ENCODE measurements around the gene NCOA7. TPM values are rescaled to one million over a fixed set of nuclear protein-coding genes. Genes with fewer than 3 reads are reported as not detected.

The NCOA7 gene, protein sequence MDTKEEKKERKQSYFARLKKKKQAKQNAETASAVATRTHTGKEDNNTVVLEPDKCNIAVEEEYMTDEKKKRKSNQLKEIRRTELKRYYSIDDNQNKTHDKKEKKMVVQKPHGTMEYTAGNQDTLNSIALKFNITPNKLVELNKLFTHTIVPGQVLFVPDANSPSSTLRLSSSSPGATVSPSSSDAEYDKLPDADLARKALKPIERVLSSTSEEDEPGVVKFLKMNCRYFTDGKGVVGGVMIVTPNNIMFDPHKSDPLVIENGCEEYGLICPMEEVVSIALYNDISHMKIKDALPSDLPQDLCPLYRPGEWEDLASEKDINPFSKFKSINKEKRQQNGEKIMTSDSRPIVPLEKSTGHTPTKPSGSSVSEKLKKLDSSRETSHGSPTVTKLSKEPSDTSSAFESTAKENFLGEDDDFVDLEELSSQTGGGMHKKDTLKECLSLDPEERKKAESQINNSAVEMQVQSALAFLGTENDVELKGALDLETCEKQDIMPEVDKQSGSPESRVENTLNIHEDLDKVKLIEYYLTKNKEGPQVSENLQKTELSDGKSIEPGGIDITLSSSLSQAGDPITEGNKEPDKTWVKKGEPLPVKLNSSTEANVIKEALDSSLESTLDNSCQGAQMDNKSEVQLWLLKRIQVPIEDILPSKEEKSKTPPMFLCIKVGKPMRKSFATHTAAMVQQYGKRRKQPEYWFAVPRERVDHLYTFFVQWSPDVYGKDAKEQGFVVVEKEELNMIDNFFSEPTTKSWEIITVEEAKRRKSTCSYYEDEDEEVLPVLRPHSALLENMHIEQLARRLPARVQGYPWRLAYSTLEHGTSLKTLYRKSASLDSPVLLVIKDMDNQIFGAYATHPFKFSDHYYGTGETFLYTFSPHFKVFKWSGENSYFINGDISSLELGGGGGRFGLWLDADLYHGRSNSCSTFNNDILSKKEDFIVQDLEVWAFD
- total RNA-seq (10 to 100 TPM; 21.7 to 40.9 TPM), polyA plus RNA-seq (10 to 100 TPM in 1 of 2 donors, 1 to 10 TPM in 1; 8.6 to 13.4 TPM)

GRCh38 chr6:125790358-125791150 is at the start of gene NCOA7:
Gene NCOA7 (plus strand): TSS chr6:125790960. CDS start chr6:125815355, 24,395 bp downstream.
- TF ChIP-seq RAD21 (IDR thresholded peaks at IDR 0.05) (peak in 1 of 2 donors; percentile 19), SP1 (IDR thresholded peaks at IDR 0.05) (no peak)
- DNase-seq (ENCODE audit: low spot score): peak; percentile 82
- Histone ChIP-seq H3K36me3 (ENCODE audit: control insufficient read depth in 4 of 4, insufficient read depth in 3 of 4, low read depth in 1 of 4, low read length in 3 of 4) (no peaks in the 10 kb centered on the region), H3K9me3 (ENCODE audit: control insufficient read depth in 4 of 4, low read length in 3 of 4) (no peaks in the 10 kb centered on the region), H3K27ac (ENCODE audit: low read depth in 1 of 2, low read length in 2 of 2) (peak within 1 kb of the TSS; percentile 81 to 90), H3K4me3 (ENCODE audit: low read depth in 1 of 3, low read length in 3 of 3) (peak within 1 kb of the TSS; percentile 84 to 95 (median 94)), H3K9ac (ENCODE audit: low read depth in 1 of 2, low read length in 2 of 2) (peak within 1 kb of the TSS; percentile 35 to 86), H3K27me3 (ENCODE audit: control insufficient read depth in 4 of 4, insufficient read depth in 4 of 4, low read length in 3 of 4) (no peaks in the 10 kb centered on the region), H3K4me1 (ENCODE audit: control insufficient read depth in 4 of 4, insufficient read depth in 4 of 4, low read length in 3 of 4) (peaks cover 0 to 30% (median 18%) of the 10 kb centered on the region in 4 donors)
- WGBS: under 1% methylated on average over 100 of the region's 100 CpGs

DNA sequence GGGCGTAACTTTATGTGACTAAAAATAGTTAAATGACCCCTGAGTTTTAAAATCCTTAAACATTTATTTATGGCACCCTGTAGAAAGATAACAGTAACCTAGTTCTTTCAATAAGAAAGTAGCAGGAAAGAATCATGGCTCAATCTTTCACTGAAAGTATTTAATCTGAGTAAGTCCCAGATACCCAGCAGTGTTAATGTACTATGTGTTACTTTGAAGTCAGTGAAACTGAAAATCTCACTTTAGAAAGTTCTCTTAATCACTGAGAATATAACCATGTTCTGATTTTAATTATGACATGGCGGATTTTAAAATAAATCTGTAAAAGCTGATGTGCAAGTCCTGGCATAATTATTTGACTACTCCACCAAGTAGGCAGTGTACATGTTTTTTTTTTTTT is 49.4 kb upstream of the NCOA7 start:
- H3K27ac ChIP-seq (ENCODE audit: low read depth in 1 of 2, low read length in 2 of 2): no peak overlapping the region
- no peaks in the 10 kb centered on the region for H3K27me3 ChIP-seq (ENCODE audit: control insufficient read depth in 4 of 4, insufficient read depth in 4 of 4, low read length in 3 of 4)
- no peaks in the 10 kb centered on the region for H3K9me3 ChIP-seq (ENCODE audit: control insufficient read depth in 4 of 4, low read length in 3 of 4)
- WGBS: 97% methylated on average over 2 of the region's 2 CpGs
- no peak for DNase-seq (ENCODE audit: low spot score)
- H3K9ac ChIP-seq (ENCODE audit: low read depth in 1 of 2, low read length in 2 of 2): no peak overlapping the region
- no peak overlapping the region for H3K4me3 ChIP-seq (ENCODE audit: low read depth in 1 of 3, low read length in 3 of 3)
- no peaks in the 10 kb centered on the region for H3K36me3 ChIP-seq (ENCODE audit: control insufficient read depth in 4 of 4, insufficient read depth in 3 of 4, low read depth in 1 of 4, low read length in 3 of 4)
- H3K4me1 ChIP-seq (ENCODE audit: control insufficient read depth in 4 of 4, insufficient read depth in 4 of 4, low read length in 3 of 4): peaks cover 2 to 20% (median 7%) of the 10 kb centered on the region in 4 donors
- TF ChIP-seq NR2F2 (IDR thresholded peaks at IDR 0.05) (no peak), SP1 (IDR thresholded peaks at IDR 0.05) (no peak), HNF4G (IDR thresholded peaks at IDR 0.05) (no peak)

- no peak for DNase-seq (ENCODE audit: low spot score)
- no peaks in the 10 kb centered on the region for H3K27me3 ChIP-seq (ENCODE audit: control insufficient read depth in 4 of 4, insufficient read depth in 4 of 4, low read length in 3 of 4)
- no peaks in the 10 kb centered on the region for H3K36me3 ChIP-seq (ENCODE audit: control insufficient read depth in 4 of 4, insufficient read depth in 3 of 4, low read depth in 1 of 4, low read length in 3 of 4)
- H3K9me3 ChIP-seq (ENCODE audit: control insufficient read depth in 4 of 4, low read length in 3 of 4): no peaks in the 10 kb centered on the region
- H3K4me1 ChIP-seq (ENCODE audit: control insufficient read depth in 4 of 4, insufficient read depth in 4 of 4, low read length in 3 of 4): peaks cover 2 to 22% (median 8%) of the 10 kb centered on the region in 4 donors
- TF ChIP-seq RAD21 (IDR thresholded peaks at IDR 0.05) (no peak), TAF1 (conservative IDR thresholded peaks at IDR 0.05) (no peak), HNF4G (IDR thresholded peaks at IDR 0.05) (no peak), SP1 (IDR thresholded peaks at IDR 0.05) (no peak), HNF4A (conservative IDR thresholded peaks at IDR 0.05) (no peak), NR2F2 (IDR thresholded peaks at IDR 0.05) (no peak), YY1 (IDR thresholded peaks at IDR 0.05) (no peak), MAX (IDR thresholded peaks at IDR 0.05) (no peak), JUND (IDR thresholded peaks at IDR 0.05) (no peak), RXRA (IDR thresholded peaks at IDR 0.05) (no peak), EGR1 (IDR thresholded peaks at IDR 0.05; ENCODE audit: low read depth in 2 of 2) (no peak), REST (IDR thresholded peaks at IDR 0.05) (no peak), GABPA (IDR thresholded peaks at IDR 0.05 in 1 of 2, conservative IDR thresholded peaks at IDR 0.05 in 1 of 2) (no peak), FOXA2 (IDR thresholded peaks at IDR 0.05) (no peak), FOXA1 (IDR thresholded peaks at IDR 0.05) (no peak)
- TF ChIP-seq, protein P1, sequence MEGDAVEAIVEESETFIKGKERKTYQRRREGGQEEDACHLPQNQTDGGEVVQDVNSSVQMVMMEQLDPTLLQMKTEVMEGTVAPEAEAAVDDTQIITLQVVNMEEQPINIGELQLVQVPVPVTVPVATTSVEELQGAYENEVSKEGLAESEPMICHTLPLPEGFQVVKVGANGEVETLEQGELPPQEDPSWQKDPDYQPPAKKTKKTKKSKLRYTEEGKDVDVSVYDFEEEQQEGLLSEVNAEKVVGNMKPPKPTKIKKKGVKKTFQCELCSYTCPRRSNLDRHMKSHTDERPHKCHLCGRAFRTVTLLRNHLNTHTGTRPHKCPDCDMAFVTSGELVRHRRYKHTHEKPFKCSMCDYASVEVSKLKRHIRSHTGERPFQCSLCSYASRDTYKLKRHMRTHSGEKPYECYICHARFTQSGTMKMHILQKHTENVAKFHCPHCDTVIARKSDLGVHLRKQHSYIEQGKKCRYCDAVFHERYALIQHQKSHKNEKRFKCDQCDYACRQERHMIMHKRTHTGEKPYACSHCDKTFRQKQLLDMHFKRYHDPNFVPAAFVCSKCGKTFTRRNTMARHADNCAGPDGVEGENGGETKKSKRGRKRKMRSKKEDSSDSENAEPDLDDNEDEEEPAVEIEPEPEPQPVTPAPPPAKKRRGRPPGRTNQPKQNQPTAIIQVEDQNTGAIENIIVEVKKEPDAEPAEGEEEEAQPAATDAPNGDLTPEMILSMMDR (IDR thresholded peaks at IDR 0.05; ENCODE audit: low read depth, low read length, missing input control): no peak
- H3K9ac ChIP-seq (ENCODE audit: low read depth in 1 of 2, low read length in 2 of 2): no peak overlapping the region
- H3K4me3 ChIP-seq (ENCODE audit: low read depth in 1 of 3, low read length in 3 of 3): no peak overlapping the region
- no peak overlapping the region for H3K27ac ChIP-seq (ENCODE audit: low read depth in 1 of 2, low read length in 2 of 2)
- WGBS: 98% methylated on average over 2 of the region's 2 CpGs
These were observed 48.7 kb upstream of the NCOA7 start for GRCh38 chr6:125742024-125742423.

Measured in liver (tissue), 9 donors.